Endodermal cell (in vitro differentiated cells): ENCODE measurements around the gene ZFYVE19. TPM values are rescaled to one million over a fixed set of nuclear protein-coding genes. Genes with fewer than 3 reads are reported as not detected.

Experiments used
- DNase-seq: peaks from one replicate; pipeline ENCODE4 v3.0.0-alpha.2; 2017
- H3K27ac ChIP-seq: 2 replicates; pipeline ENCODE4 v1.5.1; 2013; ENCODE audit warnings: mild to moderate bottlenecking, low read depth, low read length, moderate library complexity
- H3K27me3 ChIP-seq: 2 replicates; pipeline ENCODE4 v1.6.1; 2013; ENCODE audit warnings: mild to moderate bottlenecking, low read length, moderate library complexity; ENCODE audit not compliant: insufficient read depth, control insufficient read depth, poor library complexity, severe bottlenecking
- H3K36me3 ChIP-seq: 2 replicates; pipeline ENCODE4 v1.7.0; 2013; ENCODE audit warnings: mild to moderate bottlenecking, low read length, moderate library complexity; ENCODE audit not compliant: control insufficient read depth, insufficient read depth
- H3K4me1 ChIP-seq: one replicate; pipeline ENCODE4 v1.7.0; 2013; ENCODE audit warnings: low read length; ENCODE audit not compliant: control insufficient read depth, insufficient read depth
- H3K4me3 ChIP-seq: 2 replicates; pipeline ENCODE4 v1.5.1; 2013; ENCODE audit warnings: mild to moderate bottlenecking, low read length, moderate library complexity
- H3K9ac ChIP-seq: 2 replicates; pipeline ENCODE4 v1.6.1; 2013; ENCODE audit warnings: mild to moderate bottlenecking, low read length, moderate library complexity; ENCODE audit not compliant: poor library complexity, severe bottlenecking; ENCODE audit errors: extremely low read depth
- H3K9me3 ChIP-seq: 2 replicates; pipeline ENCODE4 v1.6.1; 2013; ENCODE audit warnings: mild to moderate bottlenecking, low read length, moderate library complexity; ENCODE audit not compliant: control insufficient read depth
- H3K27ac Mint-ChIP-seq: 2 replicates; pipeline ENCODE4 v1.8.0; 2020; ENCODE audit warnings: mixed read lengths
- H3K27me3 Mint-ChIP-seq: 2 replicates; pipeline ENCODE4 v1.8.0; 2021; ENCODE audit warnings: mild to moderate bottlenecking, mixed read lengths; ENCODE audit not compliant: insufficient read depth
- H3K36me3 Mint-ChIP-seq: 2 replicates; pipeline ENCODE4 v1.8.0; 2020; ENCODE audit warnings: low read depth, mixed read lengths
- H3K4me1 Mint-ChIP-seq: 2 replicates; pipeline ENCODE4 v1.8.0; 2020; ENCODE audit warnings: mixed read lengths
- H3K4me3 Mint-ChIP-seq: 2 replicates; pipeline ENCODE4 v1.8.0; 2020; ENCODE audit warnings: mild to moderate bottlenecking, moderate library complexity, mixed read lengths
- H3K9me3 Mint-ChIP-seq: 2 replicates; pipeline ENCODE4 v1.8.0; 2020; ENCODE audit warnings: mild to moderate bottlenecking, mixed read lengths
- WGBS, 2 experiments: methylation state at CpG; one replicate each; pipeline versions ENCODE4 v1.1.5 to v1.1.7; 2013; ENCODE audit warnings: missing lambda C conversion rate in 2 of 2, mixed read lengths in 1 of 2; ENCODE audit not compliant: insufficient coverage in 1 of 2, insufficient read length in 1 of 2; 5-methylcytosine and 5-hydroxymethylcytosine counted together
- total RNA-seq, 2 donors: library from RNA; stranded (reverse); fragmentation: NEBNext Ultra II Directional in 1 of 2; extraction: Animal tissue kit (Norgen Biotek cat#: 25700) in 1 of 2; gene quantifications; 2 replicates in 1 of 2; 3 replicates in 1 of 2; pipeline ENCODE4 v1.2.1, GENCODE V29; 2021
- TF ChIP-seq, protein P1 (sequence below): fragments of 200-600 bp; sonication (generic); conservative IDR thresholded peaks from 2 replicates; pipeline ENCODE4 v1.5.0; 2021; ENCODE audit warnings: antibody characterized with exemption, mild to moderate bottlenecking

ZFYVE19 gene
- total RNA-seq, 2 donors from 2014 or later = 15.6 to 15.9 TPM

DNA sequence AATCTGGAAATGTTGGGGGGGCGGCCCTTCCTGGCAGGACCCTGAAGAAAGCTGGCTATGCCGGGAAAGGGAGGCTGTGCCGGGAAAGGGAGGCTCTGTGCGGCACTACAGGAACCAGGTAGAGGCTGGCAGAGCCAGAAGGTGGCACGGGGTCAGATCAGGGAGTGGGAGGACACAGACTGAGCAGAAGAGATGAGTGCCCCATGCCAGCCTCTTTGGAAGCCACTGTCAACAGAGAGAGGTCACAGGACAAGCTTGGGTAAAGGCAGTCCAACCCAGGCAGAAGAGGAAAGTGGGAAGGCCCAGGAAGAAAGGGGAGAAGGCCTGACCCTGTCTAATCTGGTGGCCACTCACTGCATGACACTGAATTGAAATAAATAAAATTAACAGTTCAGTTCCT lies 35.6 kb upstream of the ZFYVE19 start:
- no peak overlapping the region for H3K27ac ChIP-seq
- H3K4me3 ChIP-seq = no peak overlapping the region
- no peaks in the 10 kb centered on the region for H3K27me3 Mint-ChIP-seq
- H3K27ac Mint-ChIP-seq = no peak overlapping the region
- peaks cover 18% of the 10 kb centered on the region for H3K36me3 ChIP-seq
- 95 to 96% methylated on average over 4 to 5 of the region's 5 CpGs for WGBS, 2 experiments
- H3K4me3 Mint-ChIP-seq = no peak overlapping the region
- H3K9ac ChIP-seq = no peak overlapping the region
- H3K27me3 ChIP-seq = no peaks in the 10 kb centered on the region
- H3K36me3 Mint-ChIP-seq = peaks cover 19% of the 10 kb centered on the region
- H3K4me1 ChIP-seq = peaks cover 2% of the 10 kb centered on the region
- TF ChIP-seq, protein P1, sequence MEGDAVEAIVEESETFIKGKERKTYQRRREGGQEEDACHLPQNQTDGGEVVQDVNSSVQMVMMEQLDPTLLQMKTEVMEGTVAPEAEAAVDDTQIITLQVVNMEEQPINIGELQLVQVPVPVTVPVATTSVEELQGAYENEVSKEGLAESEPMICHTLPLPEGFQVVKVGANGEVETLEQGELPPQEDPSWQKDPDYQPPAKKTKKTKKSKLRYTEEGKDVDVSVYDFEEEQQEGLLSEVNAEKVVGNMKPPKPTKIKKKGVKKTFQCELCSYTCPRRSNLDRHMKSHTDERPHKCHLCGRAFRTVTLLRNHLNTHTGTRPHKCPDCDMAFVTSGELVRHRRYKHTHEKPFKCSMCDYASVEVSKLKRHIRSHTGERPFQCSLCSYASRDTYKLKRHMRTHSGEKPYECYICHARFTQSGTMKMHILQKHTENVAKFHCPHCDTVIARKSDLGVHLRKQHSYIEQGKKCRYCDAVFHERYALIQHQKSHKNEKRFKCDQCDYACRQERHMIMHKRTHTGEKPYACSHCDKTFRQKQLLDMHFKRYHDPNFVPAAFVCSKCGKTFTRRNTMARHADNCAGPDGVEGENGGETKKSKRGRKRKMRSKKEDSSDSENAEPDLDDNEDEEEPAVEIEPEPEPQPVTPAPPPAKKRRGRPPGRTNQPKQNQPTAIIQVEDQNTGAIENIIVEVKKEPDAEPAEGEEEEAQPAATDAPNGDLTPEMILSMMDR = no peak
- no peak for DNase-seq
- H3K4me1 Mint-ChIP-seq = peaks cover 1% of the 10 kb centered on the region
- no peaks in the 10 kb centered on the region for H3K9me3 Mint-ChIP-seq
- no peaks in the 10 kb centered on the region for H3K9me3 ChIP-seq

DNA sequence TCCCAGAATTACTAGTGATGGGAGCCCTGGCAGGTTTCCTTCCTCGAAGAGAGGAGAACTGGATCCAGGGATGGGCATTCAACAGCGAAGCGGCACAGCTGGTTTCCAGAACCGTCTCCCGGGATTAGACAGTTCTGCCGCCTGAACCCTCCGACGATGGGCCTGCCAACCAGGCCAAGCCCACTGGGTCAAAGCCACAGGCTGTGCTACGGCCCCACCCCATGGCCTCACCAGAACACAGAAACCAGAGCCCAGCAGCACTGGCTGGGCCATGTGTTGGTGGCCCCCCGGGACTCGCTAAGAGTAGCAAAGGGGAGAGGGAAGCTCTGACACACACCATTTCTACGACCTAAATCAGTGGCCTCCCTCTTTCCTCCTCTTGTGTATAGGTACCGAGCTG lies 34.9 kb upstream of the ZFYVE19 start:
- DNase-seq = no peak
- H3K9me3 Mint-ChIP-seq = no peaks in the 10 kb centered on the region
- no peak overlapping the region for H3K4me3 Mint-ChIP-seq

DNA sequence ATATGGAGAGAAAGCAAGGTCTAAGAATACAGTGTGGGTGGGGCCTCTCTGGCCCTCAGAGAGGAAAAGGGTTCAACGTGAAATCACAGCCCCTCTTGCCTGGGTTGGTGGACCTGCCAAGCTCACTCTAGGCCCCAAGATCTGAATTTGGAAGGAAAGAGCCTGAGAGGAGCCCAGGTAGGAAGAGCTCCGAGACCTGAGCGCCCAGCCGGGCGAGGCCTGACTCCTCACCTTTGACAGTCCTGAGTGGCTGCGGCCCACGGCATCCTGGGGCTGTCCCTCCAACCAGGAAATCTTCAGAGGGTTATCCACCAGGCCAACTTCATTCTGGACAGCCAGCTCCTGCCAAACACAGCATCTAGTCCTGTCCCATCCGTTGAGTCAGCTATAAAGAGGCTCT lies 33.4 kb upstream of the ZFYVE19 start:
- Histone ChIP-seq H3K4me3 (no peak overlapping the region), H3K9me3 (no peaks in the 10 kb centered on the region), H3K36me3 (peaks cover 22% of the 10 kb centered on the region), H3K27ac (no peak overlapping the region), H3K4me1 (no peaks in the 10 kb centered on the region), H3K27me3 (no peaks in the 10 kb centered on the region), H3K9ac (no peak overlapping the region)
- Mint-ChIP-seq H3K9me3 (no peaks in the 10 kb centered on the region), H3K4me1 (no peaks in the 10 kb centered on the region), H3K27me3 (no peaks in the 10 kb centered on the region), H3K36me3 (peaks cover 34% of the 10 kb centered on the region), H3K27ac (peak overlapping the region; percentile 22), H3K4me3 (no peak overlapping the region)
- 94 to 96% methylated on average over 5 to 8 of the region's 8 CpGs for WGBS, 2 experiments
- DNase-seq = no peak
- TF ChIP-seq, protein P1 = no peak

More for the DNA sequence above, 34.9 kb upstream of the ZFYVE19 start:
- no peaks in the 10 kb centered on the region for H3K27me3 Mint-ChIP-seq
- H3K36me3 Mint-ChIP-seq = peaks cover 25% of the 10 kb centered on the region
- 95 to 97% methylated on average over 8 to 12 of the region's 13 CpGs for WGBS, 2 experiments
- H3K4me3 ChIP-seq = no peak overlapping the region
- no peak overlapping the region for H3K9ac ChIP-seq
- TF ChIP-seq, protein P1 = no peak
- no peaks in the 10 kb centered on the region for H3K27me3 ChIP-seq
- H3K9me3 ChIP-seq = no peaks in the 10 kb centered on the region
- H3K4me1 Mint-ChIP-seq = no peaks in the 10 kb centered on the region
- H3K27ac ChIP-seq = no peak overlapping the region
- H3K27ac Mint-ChIP-seq = no peak overlapping the region
- peaks cover 18% of the 10 kb centered on the region for H3K36me3 ChIP-seq
- H3K4me1 ChIP-seq = no peaks in the 10 kb centered on the region
